ENCODE data around the gene CNDP1. TPM values are rescaled to one million over a fixed set of nuclear protein-coding genes. Genes with fewer than 3 reads are reported as not detected.

The CNDP1 gene
- polyA plus RNA-seq, 1 donor, result 0.31 TPM

DNA sequence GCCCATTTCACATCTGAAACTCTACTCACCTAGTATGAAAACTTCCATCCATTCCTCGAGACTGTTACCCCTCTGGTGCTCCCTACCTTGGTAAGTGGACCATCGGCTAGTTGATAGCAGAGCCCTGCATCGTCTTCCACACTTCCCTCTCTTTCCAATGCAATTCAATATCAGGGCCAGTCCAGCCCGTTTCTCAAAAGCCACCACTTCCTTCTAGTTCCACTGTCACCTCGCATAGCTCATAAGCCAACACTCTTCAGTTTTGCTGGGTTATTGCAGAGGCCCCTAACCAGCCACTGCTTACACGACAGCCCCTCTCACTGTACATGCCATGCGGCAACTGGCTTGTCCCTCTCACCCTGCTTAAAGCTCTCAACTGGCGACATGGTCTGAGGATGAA lies 53.1 kb downstream of the CNDP1 start:
- no peak for DNase-seq

DNA sequence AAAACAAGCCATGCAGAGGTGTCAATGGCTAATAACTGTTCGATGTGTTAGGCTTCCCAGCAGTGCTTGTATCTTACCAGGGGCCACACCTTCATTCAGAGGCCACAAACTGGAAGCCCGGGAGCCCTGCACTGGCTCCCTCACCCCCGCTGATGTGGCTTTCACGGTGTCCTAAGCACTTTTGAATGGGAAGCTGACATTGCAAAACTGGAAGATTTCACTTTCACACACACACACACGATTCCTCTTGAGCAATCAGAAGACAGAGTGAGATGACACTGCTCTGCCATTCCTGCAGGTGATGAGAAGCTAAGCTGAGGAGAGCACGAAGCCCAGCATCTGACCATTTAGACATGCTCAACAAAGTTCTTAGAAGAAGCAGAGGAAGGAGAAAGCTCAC lies 54.7 kb downstream of the CNDP1 start:
- peak; percentile 23 for DNase-seq

DNA sequence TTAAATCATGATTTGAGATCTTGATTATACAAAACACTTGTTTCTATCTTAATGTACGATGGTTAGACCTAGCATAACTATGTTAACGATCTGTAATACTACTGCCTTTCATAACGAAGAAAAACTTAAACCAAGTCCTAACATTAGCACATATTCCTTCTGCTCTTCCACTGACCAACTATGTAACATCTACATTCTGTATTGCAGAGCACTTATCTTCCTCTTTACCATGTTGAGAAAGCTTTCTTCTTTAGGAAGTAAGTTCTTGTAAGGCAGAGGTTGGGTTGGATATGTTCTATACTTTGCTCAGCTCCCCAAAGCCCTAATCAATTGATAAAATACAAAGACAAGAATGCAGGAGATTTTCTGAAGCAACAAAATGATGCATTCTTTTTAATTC lies 55.5 kb downstream of the CNDP1 start:
- DNase-seq, result no peak

DNA sequence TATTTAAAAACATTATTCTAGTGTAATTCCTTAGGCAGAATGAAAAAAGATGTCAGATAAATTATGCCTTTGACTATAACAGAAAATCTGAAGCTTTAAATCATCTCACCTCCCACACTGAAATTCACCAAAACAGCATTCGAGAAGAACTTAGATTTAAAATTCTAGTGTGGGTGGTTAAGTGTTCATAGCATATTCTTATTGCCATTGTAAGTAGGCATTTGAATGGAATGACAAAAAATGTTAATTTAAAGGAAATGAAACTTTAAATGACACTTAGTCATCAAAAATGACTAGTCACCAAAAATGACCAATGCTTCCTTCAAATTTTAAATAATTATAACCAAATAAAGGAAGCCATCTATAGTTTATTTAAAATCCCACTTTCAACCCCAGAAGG lies 56.4 kb downstream of the CNDP1 start:
- no peak for DNase-seq

DNA sequence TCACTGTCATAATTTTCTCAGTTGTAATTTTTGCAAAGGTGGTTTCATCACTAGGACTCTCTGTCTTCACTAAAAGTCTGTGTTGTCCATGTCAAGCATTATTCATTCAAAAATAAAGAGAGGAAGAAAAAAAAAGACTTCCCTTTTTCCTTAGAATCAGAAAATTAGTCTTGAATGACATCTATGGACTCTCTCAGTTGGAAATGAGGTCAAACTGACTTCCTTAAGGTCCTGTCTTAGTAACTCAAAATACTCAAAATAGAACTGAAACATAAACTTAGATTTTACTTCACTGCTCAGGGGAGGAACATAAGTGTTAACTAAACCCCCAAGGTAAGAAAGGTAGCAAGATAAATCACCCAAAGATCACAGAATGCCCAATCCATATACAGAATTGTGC lies 61.1 kb downstream of the CNDP1 start:
- DNase-seq, result no peak

DNA sequence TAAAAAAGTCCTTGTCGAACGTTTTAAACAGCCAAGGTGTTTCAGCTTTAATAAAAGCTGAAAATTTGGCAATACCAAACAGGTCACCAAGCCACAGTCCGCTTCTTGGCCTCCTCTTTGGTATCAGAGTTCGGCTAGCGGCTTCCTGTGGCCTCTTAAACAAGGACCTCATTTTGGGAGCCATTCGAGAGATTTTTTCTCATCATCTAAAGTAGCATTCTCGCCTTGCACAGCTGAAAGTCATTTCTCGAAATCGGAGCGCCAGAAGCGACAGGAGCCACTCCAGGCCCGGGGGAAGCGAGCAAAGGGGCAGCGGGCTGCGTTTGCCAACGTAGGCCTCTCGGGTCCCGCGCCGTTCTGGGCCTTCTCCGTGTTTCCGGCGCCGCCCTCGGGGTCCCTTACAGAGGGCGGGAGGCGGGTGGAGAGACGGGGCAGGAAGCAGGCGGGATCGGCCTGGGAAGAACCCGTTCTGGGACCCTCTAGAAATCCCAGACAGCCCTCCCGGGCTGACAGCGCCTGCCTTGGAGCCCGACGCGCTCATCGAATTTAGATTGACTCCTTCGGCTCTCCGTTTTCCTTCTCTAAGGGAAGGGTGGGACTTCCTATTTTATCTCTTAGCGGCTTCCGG lies 62.8 kb downstream of the CNDP1 start:
- peak; percentile 86 for DNase-seq

DNA sequence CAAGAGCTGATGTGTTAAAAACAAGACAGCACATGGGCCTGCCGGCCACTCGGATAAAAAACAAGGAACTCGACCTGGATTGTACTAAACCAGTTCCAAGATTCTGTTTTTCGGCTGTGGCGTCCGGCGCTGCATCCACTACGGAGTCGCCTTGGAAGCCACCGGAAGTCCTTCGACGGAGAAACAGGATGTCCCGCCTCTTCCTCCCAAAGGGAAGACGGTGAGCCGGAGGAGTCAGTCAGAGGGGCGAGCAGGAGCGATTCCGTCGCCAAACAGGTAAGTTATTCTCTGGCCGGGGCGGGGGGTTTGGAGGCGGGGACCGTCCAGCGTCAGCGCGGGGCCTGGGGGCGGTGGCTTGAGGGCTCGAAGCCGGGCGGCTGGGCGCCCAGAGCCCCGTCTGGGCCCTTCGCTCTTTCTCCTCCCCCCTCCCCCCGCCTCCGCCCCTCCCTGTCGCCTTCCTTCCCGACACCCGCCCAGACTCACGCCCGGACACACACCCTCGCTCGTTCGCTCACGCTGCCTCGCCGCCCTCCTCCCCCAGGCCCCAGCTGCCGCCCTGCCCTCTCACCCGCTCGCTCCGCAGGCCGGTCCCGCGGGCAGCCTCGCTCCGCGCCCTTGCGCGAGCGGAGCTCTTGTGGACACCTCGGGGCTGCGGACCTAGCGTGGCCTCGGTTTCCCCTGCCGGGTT lies 63.5 kb downstream of the CNDP1 start, which contains the start of gene ZNF407:
TSS of gene ZNF407 (plus strand) at position 209 of the 688 bp plus-strand sequence. CDS start 33,150 bp downstream, outside the sequence.
- DNase-seq, result peak; percentile 93

DNA sequence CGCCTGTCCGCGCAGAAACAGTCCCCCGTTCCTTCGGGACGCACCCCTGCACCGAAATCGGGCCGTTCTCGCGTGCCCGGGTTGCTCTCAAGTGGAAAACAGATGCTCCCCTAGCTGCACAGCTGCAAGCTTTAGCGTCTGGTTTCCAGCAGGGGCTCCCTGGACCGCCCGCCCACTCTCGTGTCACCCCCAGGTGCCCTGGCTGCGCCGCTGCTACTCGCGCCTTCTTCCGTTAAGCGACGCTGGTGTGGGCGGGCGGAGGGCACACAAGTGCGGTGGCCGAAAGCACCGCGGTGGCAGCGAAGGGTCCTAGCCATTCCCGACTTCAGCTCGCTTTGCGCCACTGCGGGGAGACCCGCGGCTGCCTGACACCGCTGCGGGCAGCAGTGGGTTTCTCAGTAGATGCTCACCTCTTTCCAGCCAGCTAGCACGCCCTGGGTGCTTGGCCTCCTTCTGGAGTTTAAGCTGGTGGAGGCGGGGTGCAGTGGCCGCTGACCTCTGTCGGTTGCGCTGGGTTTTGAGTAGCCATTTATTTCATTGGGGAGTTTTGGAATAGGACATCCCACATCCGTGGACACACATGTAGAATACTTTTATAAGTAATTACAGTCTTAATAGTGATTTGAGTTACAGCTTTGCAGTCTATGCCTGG lies 64.2 kb downstream of the CNDP1 start:
- DNase-seq, result peak; percentile 68

DNA sequence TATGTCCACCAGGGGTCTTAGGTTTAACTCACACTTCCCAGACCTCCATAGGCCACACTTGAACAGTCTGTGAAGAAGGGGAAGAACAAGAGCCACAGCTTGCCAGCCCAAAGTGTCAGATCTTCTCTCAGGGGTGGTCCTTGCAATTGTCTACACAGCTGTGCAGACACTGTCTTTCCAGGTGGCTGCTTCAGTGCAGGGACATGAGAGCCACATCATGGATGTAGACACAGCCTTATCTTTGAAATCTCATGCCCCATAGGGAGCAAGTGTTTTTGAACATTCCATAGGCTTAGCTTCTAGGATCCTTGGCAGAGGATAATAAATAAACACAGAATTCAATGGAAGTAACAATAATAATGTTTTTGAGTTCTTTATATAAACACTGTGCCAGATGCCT lies 70.1 kb downstream of the CNDP1 start:
- DNase-seq, result no peak

DNA sequence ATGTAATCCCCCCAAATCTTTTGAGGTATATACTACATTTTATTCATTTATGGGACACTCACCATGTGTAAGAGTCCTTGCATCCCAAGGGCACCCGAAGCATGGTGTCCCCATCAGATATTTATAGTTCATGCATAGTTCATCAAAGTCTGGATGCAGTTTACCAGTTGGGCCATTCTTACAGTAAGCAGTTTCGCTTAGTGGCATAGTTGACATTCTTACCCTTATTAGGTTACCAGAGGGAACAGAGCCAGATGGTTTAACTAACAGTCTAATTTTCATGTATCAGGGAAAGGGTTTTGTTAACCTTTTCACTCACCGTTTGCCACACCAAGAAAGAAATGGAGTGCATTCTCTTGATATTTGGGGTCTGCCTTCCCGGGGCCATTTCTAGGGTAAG lies 70.5 kb downstream of the CNDP1 start:
- no peak for DNase-seq

DNA sequence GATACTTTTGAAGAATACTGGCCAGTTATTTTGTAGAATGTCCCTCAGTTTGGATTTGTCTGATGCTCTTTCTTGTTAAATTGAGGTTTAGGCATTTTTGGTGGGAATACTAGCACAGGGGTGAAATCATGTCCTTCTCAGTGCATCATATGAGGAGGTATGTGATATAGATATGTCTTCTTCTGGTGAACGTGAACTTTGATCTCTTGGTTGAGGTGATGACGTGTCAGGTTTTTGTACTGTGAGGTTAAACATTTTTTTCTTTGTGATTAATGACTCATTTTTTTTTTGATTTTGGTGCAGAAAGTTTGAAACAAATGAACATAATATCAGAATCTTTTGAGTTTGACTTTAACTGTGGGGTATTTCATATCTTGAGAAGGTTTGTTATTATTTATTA lies 74.4 kb downstream of the CNDP1 start:
- no peak for DNase-seq

DNA sequence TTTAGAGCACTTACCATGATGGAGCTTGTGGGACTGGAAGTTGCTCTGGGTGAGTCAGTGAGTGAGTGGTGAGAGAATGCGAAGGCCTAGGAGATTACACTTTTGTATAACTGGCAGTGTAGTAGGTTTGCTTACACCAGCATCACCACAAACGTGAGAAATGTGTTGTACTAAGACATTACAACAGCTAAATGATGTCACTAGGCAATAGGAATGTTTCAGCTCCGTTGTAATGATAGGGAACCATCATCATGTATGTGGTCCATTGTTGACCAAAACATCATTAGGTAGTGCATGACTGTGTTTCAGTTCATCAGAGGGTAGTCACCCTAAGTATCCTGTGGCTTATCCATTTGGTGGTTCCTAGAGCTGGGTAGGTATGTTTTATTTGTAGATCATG lies 75.2 kb downstream of the CNDP1 start:
- DNase-seq, result no peak

DNA sequence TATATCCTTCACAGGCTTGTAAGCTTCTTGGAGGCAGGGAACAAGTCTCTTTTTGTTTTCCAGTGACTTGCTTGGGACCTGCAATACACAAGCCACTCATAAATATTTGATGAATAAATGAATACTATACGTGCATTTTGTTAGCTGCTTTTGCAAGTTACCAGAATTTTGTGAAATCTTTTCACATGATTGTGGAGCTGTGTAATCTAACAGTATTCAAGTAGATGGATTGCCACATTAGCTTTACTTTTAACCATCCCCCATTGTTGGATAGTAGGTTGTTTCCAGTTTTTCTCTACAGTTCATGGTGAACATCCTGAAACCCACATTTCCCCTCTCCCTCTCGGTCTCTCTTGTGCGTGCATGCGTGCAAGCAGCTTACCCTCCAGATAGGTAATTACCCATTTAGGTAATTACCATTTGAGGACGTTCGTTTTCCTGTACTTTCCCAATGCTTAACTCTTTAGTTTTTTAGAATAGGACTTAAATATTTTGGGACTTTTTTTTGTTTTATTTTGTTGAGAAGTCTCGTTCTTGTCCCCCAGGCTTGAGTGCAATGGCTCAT lies 75.8 kb downstream of the CNDP1 start:
- DNase-seq, result no peak

DNA sequence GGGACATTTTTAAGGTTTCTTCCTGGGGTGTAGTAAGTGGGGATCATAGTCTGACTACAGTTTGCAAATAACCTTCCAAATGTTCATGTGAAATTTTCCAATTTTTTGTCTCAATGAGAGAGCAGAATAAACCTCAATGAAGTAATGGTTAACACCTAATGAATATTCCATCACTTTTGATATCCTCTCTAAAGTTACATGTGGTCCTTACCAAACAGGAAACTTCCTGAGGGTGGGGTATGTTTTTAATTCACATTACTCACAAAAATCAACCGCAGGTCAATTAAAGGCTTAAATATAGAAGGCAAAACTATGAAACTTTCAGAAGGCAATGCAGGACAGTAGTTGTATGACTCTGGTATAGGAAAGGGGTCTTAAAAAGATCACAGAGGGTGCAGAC lies 76.6 kb downstream of the CNDP1 start:
- no peak for DNase-seq

DNA sequence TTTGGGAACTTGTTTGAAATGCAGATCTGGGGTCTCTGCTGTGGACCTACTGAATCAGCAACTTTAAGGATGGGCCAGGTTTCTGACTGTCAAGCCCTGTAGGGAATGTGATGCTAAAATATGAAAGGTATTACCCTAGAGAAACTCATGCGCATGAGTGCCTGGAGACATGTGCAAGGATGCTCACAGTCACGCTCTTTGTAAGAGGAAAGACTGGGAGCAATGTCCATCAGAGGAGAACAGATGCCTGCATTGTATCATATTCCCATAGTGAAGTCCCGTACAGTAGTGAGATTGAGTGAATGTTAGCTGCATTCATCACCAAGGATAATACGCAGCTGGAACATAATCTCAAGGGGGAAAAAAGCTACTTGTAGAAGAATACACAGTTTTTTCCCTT lies 77.5 kb downstream of the CNDP1 start:
- DNase-seq, result no peak

DNA sequence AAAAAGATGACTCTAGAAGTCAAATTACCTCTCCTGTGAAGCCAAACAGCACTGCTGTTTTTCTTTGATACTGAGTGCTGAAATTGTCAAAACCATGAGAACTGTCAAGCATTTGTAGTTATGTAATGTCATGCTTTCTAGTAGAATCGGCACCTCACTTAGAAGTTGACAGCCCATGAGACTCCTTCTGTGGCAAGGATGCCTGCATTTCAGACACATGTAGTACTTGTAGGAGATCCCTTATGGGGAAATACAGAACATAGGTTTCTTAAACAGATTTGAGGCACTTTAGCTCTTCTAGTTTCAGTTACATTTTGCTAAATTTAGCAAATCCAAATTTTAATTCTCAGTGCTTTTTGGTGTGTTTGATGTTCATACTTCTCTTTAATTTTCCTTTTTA lies 79.1 kb downstream of the CNDP1 start:
- no peak for DNase-seq

DNA sequence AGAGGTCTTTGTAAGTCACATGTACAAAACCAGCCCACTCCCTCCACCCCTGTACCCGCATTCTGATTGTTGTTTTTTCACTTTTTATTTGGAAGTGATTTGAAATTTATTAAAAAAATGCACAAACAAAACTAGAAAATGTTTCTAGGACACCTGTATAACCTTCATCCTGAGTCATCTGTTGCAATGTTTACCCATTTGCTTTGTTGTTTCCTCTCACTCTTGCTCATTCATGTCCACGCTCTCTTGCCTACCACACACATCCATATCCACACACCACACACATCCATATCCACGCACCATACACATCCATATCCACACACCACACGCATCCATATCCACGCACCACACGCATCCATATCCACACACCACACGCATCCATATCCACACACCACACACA lies 82.2 kb downstream of the CNDP1 start:
- DNase-seq, result no peak

DNA sequence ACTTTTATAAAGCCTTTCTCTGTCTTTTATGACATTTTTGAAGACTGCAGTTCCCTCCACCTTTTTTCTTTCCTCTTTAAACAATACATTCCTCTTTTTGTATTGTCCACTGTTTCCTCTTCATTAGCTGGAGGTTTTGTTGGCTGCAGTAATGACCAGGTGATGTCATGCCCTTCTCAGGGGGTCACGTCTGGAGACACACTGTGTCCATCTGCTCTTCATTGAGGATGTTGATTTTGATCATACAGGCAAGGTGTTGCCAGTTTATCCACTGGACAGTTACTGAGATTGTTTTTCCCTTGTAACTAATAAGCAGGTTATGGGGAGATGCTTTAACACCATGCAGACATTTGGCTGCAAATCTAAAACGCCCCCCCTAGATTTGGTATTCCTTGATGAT lies 83.2 kb downstream of the CNDP1 start:
- no peak for DNase-seq

DNA sequence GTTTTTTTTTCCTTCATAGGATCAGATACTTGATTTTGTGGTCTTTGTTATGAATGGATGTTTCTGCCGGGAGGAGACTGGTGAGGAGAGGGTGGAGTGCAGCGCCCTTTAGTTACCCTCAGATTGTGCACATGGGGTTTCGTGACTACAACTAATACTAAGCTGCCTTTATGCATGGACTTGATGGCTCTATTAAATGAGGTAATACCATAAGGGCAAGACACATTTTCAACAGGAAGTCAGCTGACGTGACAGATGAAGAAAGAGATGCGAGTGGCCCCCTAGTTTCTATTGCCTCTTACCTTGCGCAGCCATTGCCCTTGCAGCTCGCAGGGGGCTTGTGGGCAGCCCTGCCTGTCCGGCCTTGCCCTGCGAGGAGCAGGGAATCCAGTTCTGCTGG lies 87.8 kb downstream of the CNDP1 start:
- no peak for DNase-seq

DNA sequence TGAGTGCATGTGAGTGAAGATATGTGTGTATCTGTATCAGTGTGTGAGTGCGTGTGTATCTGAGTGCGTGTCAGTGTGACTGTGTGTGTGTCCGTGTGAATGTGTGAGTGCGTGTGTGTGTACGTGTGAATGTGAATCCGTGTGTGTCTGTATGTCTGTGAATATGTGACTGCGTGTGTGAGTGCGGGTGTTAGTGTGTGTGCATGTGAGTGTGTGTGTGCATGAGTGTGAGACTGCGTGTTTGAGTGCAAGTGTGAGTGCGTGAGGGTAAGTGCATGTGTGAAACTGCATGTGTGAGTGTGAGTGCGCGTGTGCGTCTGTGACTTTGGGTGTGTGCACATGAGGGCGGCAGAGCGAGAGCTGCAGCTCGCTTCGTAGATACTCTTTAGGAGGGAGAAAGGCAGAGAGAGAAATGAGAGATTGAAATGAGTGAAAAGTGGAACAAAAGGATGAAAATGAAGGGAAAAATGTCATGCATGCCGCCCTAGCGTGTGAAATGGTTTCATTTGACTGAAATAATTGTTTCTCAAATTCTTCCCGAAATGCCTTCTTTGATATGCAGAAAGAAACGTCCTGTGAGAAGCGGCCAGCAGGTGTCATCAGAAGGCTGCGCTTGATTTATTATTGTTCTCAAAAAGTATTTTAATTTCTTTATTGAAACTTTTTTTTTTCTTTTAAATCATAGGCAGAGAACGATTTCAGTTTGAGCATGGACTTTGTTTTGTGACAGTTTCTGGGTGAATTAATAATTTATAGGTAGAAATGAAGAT lies 88.9 kb downstream of the CNDP1 start:
- no peak for DNase-seq

DNA sequence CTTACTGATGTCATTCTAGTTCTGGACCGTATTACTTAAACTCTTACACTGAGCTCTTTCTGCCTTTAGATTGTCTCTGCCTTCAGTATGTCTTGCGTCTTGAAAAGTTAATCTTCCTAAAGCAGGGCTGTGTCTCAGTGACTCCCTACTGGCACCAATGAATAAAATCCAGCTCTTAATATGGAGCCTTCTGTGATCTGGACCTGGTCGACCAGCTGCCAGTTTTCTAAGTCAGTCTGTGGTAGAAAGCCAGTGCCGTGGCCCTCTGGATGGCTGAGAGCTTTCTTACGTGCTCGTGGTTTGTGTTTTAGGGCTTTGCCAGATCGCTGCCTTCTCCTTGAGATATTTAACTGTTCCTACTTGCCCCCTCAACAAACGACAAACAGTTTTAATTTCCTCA lies 90.2 kb downstream of the CNDP1 start:
- no peak for DNase-seq

DNA sequence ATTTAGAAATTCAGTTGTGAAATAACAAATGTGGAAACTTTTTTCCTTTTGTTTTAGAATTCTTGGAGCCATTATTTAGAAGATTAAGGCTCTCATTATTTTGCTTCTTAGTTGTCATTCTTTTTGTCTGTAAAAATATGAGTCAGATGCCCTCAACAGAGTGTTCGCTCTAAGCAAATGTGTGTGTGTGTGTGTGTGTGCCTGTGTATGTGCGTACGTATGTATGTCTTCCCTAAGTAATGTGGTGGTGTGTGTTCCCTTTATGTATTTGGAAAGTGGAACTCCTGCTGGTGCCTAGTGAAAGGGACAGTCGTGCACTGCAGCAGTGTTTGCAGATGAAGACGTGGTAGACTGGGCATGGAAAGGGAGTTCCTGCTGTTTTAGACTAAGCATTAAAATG lies 90.9 kb downstream of the CNDP1 start:
- DNase-seq, result no peak

Data from hindlimb muscle (tissue), 1 donor.